Common myeloid progenitor, CD34-positive (primary cell): ENCODE results near the gene SHCBP1L.

Source experiments
- CTCF ChIA-PET: fragments of 350-600 bp; sonication (Branson Sonifier 250); formaldehyde crosslinking; loops from one replicate; lab custom pipeline; 2021; ENCODE audit warnings: antibody characterized with exemption; lab: Charles Lee
- POLR2A ChIA-PET: fragments of 350-600 bp; sonication (Branson Sonifier 250); formaldehyde crosslinking; loops from one replicate; lab custom pipeline; 2021; ENCODE audit warnings: antibody characterized with exemption; lab: Charles Lee
- DNase-seq, 3 donors: peaks; one replicate each; pipeline versions ENCODE4 v3.0.0 to v3.0.0-alpha.2; 2013
- H3K27ac ChIP-seq, 2 experiments: 1 replicate in 1 of 2; 2 replicates in 1 of 2; pipeline ENCODE4 v1.7.0; 2013; ENCODE audit warnings: inconsistent platforms in 2 of 2, low read length in 2 of 2, mild to moderate bottlenecking in 2 of 2, low read depth in 1 of 2, moderate library complexity in 1 of 2; ENCODE audit not compliant: severe bottlenecking in 2 of 2, insufficient read depth in 1 of 2, poor library complexity in 1 of 2
- H3K27me3 ChIP-seq, 5 experiments: replicated peaks in 2 of 5; 1 replicate in 3 of 5; 2 replicates in 2 of 5; pipeline versions ENCODE4 v1.6.1 to v1.7.0; 2013; ENCODE audit warnings: low read length in 4 of 5, mild to moderate bottlenecking in 2 of 5, moderate library complexity in 2 of 5, inconsistent platforms in 1 of 5; ENCODE audit not compliant: insufficient read depth in 5 of 5, control insufficient read depth in 4 of 5
- H3K36me3 ChIP-seq, 4 experiments: 1 replicate in 2 of 4; 2 replicates in 2 of 4; pipeline versions ENCODE4 v1.6.1 to v1.7.0; 2013; ENCODE audit warnings: low read length in 3 of 4, control low read depth in 1 of 4, mild to moderate bottlenecking in 1 of 4; ENCODE audit not compliant: control insufficient read depth in 4 of 4, insufficient read depth in 4 of 4
- H3K4me1 ChIP-seq, 4 experiments: 1 replicate in 3 of 4; 2 replicates in 1 of 4; pipeline versions ENCODE4 v1.6.1 to v1.7.1; 2013; ENCODE audit warnings: low read length in 3 of 4, mild to moderate bottlenecking in 3 of 4, control low read depth in 1 of 4, inconsistent platforms in 1 of 4, moderate library complexity in 1 of 4; ENCODE audit not compliant: control insufficient read depth in 4 of 4, insufficient read depth in 4 of 4; ENCODE audit errors: control extremely low read depth in 1 of 4
- H3K4me3 ChIP-seq, 7 experiments: 1 replicate in 4 of 7; 2 replicates in 3 of 7; pipeline versions ENCODE4 v1.5.1 to v1.7.0; 2013; ENCODE audit warnings: mild to moderate bottlenecking in 7 of 7, low read length in 6 of 7, moderate library complexity in 6 of 7, inconsistent platforms in 2 of 7, low read depth in 2 of 7, control low read depth in 1 of 7; ENCODE audit not compliant: insufficient read depth in 4 of 7, control insufficient read depth in 1 of 7; ENCODE audit errors: extremely low read depth in 1 of 7
- H3K9me3 ChIP-seq, 5 experiments: 1 replicate in 4 of 5; 2 replicates in 1 of 5; pipeline versions ENCODE4 v1.6.1 to v1.7.1; 2013; ENCODE audit warnings: low read length in 4 of 5, mild to moderate bottlenecking in 2 of 5, inconsistent platforms in 1 of 5, low read depth in 1 of 5, moderate library complexity in 1 of 5; ENCODE audit not compliant: control insufficient read depth in 4 of 5, insufficient read depth in 2 of 5; ENCODE audit errors: control extremely low read depth in 1 of 5
- WGBS: methylation state at CpG from one replicate; pipeline ENCODE4 v1.1.5; 2013; ENCODE audit not compliant: insufficient coverage; 5-methylcytosine and 5-hydroxymethylcytosine counted together

The SHCBP1L gene

GRCh38 chr1:182862827-182863226 is 90.1 kb downstream of the SHCBP1L start:
- no CpG with 5 or more reads among the region's 1 CpG for WGBS
- CTCF ChIA-PET = interaction anchor here (1.3 kb wide), 2 partner anchors 20 to 22 kb away, joined by 3 read pairs; no protein-coding TSS in a partner anchor
- H3K9me3 ChIP-seq = no peaks in the 10 kb centered on the region
- no peak overlapping the region for H3K4me3 ChIP-seq
- H3K27me3 ChIP-seq = no peaks in the 10 kb centered on the region
- POLR2A ChIA-PET = no interaction called here
- H3K36me3 ChIP-seq = peaks cover 38 to 95% (median 74%) of the 10 kb centered on the region in 4 experiments
- no peak for DNase-seq
- H3K4me1 ChIP-seq = no peaks in the 10 kb centered on the region
- no peak overlapping the region for H3K27ac ChIP-seq

DNA sequence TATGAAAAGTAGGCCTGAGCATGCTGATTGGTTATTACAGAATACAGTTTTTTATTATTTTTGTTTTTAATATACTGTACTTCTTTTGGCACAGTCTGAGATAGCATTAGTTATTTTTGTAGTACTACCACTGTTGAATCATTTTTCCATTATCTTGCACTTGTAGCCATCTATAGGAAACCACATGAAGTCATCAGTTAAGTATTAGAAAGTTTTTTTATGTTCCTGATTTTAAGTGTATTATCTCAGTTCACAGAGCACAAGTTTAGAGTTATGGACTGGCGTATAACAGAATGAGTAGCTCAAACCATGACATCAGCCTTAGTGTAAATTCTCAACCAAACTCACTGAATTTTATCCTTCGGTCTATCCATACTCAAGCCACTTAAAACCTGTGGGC is 91.0 kb downstream of the SHCBP1L start:
- Histone ChIP-seq H3K27ac (no peak overlapping the region), H3K9me3 (no peaks in the 10 kb centered on the region), H3K4me3 (no peak overlapping the region), H3K27me3 (no peaks in the 10 kb centered on the region), H3K4me1 (no peaks in the 10 kb centered on the region), H3K36me3 (peaks cover 42 to 94% (median 73%) of the 10 kb centered on the region in 4 experiments)
- ChIA-PET POLR2A (no interaction called here), CTCF (interaction anchor here (1.3 kb wide), 1 partner anchor 20 kb away, joined by 3 read pairs; no protein-coding TSS in a partner anchor)
- DNase-seq = peak in 2 of 3 donors; percentile 20 to 37
- WGBS = 80% methylated on average over 1 of the region's 2 CpGs

- Histone ChIP-seq H3K36me3 (peaks cover 41 to 99% (median 68%) of the 10 kb centered on the region in 4 experiments), H3K4me3 (no peak overlapping the region), H3K27ac (no peak overlapping the region), H3K9me3 (no peaks in the 10 kb centered on the region), H3K4me1 (no peaks in the 10 kb centered on the region), H3K27me3 (no peaks in the 10 kb centered on the region)
- ChIA-PET CTCF (interaction anchor here (1.2 kb wide), 1 partner anchor 14 kb away, joined by 4 read pairs; no protein-coding TSS in a partner anchor), POLR2A (no interaction called here)
- whole genome bisulfite sequencing = 100% methylated on average over 3 of the region's 4 CpGs
- DNase-seq = no peak
Measured at GRCh38 chr1:182860658-182861057, 92.3 kb downstream of the SHCBP1L start.

- POLR2A ChIA-PET = no interaction called here
- Histone ChIP-seq H3K4me3 (no peak overlapping the region), H3K4me1 (no peaks in the 10 kb centered on the region), H3K9me3 (no peaks in the 10 kb centered on the region), H3K36me3 (peaks cover 53 to 98% (median 76%) of the 10 kb centered on the region in 4 experiments), H3K27ac (no peak overlapping the region), H3K27me3 (no peaks in the 10 kb centered on the region)
- CTCF ChIA-PET = interaction anchor here (1.4 kb wide), 1 partner anchor 14 kb away, joined by 3 read pairs; no protein-coding TSS in a partner anchor
- 100% methylated on average over 1 of the region's 3 CpGs for WGBS
- no peak for DNase-seq
Measured at GRCh38 chr1:182857212-182857611, 95.8 kb downstream of the SHCBP1L start.

DNA sequence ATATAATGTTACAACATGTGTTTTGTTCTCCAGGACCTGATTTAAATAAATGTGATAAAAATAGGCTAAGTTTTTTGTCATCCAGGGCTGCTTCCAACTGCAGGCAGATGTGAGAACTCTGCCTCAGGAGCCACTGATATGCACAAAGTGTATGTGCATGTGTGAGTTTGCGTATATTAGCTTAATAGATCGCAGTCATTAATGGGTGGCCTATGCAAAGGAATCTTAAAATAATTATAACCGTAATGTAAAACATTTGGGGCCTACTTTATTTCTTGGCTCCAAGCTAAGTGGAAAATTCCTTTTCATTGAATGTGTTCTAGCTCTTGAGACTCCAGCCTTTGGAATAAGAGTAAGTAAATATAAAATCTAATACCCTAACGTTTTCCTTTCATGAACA is 97.1 kb downstream of the SHCBP1L start:
- Histone ChIP-seq H3K4me3 (no peak overlapping the region), H3K27ac (no peak overlapping the region), H3K36me3 (peaks cover 53 to 96% (median 74%) of the 10 kb centered on the region in 4 experiments), H3K4me1 (no peaks in the 10 kb centered on the region), H3K9me3 (no peaks in the 10 kb centered on the region), H3K27me3 (no peaks in the 10 kb centered on the region)
- no peak for DNase-seq
- ChIA-PET CTCF (no interaction called here), POLR2A (no interaction called here)
- WGBS = 100% methylated on average over 3 of the region's 4 CpGs

DNA sequence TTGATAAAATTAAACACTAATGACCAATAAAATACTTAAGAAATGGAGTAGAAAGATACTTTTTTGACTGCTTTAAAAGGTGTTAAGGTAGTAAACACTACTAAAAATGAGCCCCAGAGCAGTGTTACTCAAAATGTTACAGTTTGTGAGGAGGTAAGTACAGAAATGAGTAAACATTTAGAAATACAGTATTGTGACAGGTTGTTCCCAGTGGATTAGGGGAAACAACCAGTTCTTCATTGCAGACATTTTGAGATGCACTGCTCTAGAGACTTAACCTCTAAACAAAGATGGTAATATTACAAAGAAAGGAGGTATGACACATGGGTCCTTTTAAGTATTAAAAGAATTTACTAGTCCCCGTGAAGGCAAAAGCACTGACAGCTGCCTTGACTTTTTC is 101.1 kb downstream of the SHCBP1L start:
- no peak for DNase-seq
- ChIA-PET POLR2A (no interaction called here), CTCF (interaction anchor here (2.5 kb wide), 1 partner anchor 13 kb away, joined by 6 read pairs; no protein-coding TSS in a partner anchor)
- Histone ChIP-seq H3K4me3 (no peak overlapping the region), H3K27me3 (no peaks in the 10 kb centered on the region), H3K27ac (no peak overlapping the region), H3K4me1 (peaks cover 0 to 2% (median 0%) of the 10 kb centered on the region in 4 experiments), H3K36me3 (peaks cover 42 to 94% (median 72%) of the 10 kb centered on the region in 4 experiments), H3K9me3 (no peaks in the 10 kb centered on the region)
- WGBS = 100% methylated on average over 1 of the region's 1 CpG

- 93% methylated on average over 2 of the region's 4 CpGs for WGBS
- peaks cover 0 to 2% (median 0%) of the 10 kb centered on the region in 4 experiments for H3K4me1 ChIP-seq
- no peak for DNase-seq
- H3K27ac ChIP-seq = no peak overlapping the region
- H3K36me3 ChIP-seq = peaks cover 48 to 92% (median 71%) of the 10 kb centered on the region in 4 experiments
- H3K9me3 ChIP-seq = no peaks in the 10 kb centered on the region
- H3K4me3 ChIP-seq = no peak overlapping the region
- H3K27me3 ChIP-seq = no peaks in the 10 kb centered on the region
- POLR2A ChIA-PET = no interaction called here
- CTCF ChIA-PET = interaction anchor here (0.8 kb wide), 1 partner anchor 38 kb away, joined by 3 read pairs; no protein-coding TSS in a partner anchor
Measured at GRCh38 chr1:182850319-182850718, 102.6 kb downstream of the SHCBP1L start.
